OCI-LY3 (cell line): ENCODE data around the gene MAP3K2.

Experiments
- EZH2phosphoT487 ChIP-seq: fragments of 200-600 bp; shearing (Covaris generic); IDR thresholded peaks from 2 replicates; pipeline ENCODE4 v1.6.1; 2018; ENCODE audit warnings: antibody characterized with exemption, mixed run types, low read depth
- TF ChIP-seq, protein P1 (sequence below): fragments of 200-600, 300-600 bp; sonication (generic); IDR thresholded peaks from 2 replicates; pipeline ENCODE4 v1.5.1; 2014; ENCODE audit warnings: antibody characterized with exemption, low read length, low read depth

DNA sequence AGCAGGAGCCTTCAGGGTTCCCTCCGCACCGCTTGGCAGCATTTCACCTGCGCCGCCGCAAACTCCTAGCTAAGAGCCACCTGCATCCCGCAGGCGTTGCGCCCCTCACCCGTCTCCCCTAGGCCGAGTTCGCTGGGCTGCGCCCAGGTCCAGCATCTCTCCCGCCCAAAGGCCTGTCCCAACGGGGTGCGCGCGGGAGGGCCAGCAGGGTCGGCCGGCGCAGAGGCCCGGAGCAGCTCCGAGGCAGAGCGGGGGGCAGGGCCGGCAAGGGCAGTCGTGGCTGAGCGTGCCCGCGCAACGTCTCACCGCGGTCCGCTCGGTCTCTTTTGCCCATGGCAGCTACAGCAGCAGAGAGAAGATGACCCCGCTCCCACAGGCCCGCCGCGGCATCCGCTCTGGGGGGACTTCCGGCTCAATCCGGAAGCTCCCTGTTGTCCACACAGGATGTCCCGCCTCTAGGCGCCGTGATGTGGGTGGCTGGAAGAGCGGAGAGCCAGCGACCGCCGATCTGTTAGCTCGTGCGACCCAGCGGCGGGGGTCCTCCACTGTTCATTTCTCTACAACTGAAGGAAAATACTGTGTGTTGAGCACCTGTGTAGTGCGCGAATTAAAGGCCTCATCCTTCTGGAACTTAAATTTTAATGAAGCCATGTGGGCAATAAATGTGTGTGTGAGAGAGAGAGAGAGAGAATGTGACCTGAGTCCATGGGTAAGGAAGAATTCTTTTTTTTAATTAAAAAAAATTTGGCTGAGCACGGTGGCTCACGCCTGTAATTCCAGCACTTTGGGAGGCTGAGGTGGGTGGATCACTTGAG, 93.8 kb downstream of the MAP3K2 start, which contains the start of gene ERCC3:
- TF ChIP-seq, protein P1, sequence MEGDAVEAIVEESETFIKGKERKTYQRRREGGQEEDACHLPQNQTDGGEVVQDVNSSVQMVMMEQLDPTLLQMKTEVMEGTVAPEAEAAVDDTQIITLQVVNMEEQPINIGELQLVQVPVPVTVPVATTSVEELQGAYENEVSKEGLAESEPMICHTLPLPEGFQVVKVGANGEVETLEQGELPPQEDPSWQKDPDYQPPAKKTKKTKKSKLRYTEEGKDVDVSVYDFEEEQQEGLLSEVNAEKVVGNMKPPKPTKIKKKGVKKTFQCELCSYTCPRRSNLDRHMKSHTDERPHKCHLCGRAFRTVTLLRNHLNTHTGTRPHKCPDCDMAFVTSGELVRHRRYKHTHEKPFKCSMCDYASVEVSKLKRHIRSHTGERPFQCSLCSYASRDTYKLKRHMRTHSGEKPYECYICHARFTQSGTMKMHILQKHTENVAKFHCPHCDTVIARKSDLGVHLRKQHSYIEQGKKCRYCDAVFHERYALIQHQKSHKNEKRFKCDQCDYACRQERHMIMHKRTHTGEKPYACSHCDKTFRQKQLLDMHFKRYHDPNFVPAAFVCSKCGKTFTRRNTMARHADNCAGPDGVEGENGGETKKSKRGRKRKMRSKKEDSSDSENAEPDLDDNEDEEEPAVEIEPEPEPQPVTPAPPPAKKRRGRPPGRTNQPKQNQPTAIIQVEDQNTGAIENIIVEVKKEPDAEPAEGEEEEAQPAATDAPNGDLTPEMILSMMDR, result no peak
- TF ChIP-seq EZH2phosphoT487, result no peak
